ENCODE results near the gene DIP2C.
A peak's percentile ranks its signal among the peaks of the same experiment; 100 is the strongest.

DIP2C gene

GRCh38 chr10:486666-487322 is 202.7 kb downstream of the DIP2C start:
- Histone ChIP-seq H3K4me3 (ENCODE audit: low read length, poor library complexity, severe bottlenecking) (no peak overlapping the region), H3K9me2 (replicated peaks; ENCODE audit: low read depth, low read length) (no peaks in the 10 kb centered on the region), H3F3A (ENCODE audit: low read depth) (no peaks in the 10 kb centered on the region), H3K9me3 (ENCODE audit: insufficient read depth, low read depth, low read length) (no peaks in the 10 kb centered on the region), H3K4me2 (ENCODE audit: low read depth, low read length, poor library complexity, severe bottlenecking) (no peak overlapping the region), H4K20me1 (ENCODE audit: insufficient read depth, low read length, poor library complexity, severe bottlenecking) (no peaks in the 10 kb centered on the region), H3K79me2 (ENCODE audit: insufficient read depth, low read length) (no peaks in the 10 kb centered on the region), H3K9ac (ENCODE audit: low read depth, low read length, poor library complexity, severe bottlenecking) (no peak overlapping the region), H2AFZ (ENCODE audit: low read length) (no peak overlapping the region), H3K4me1 (ENCODE audit: insufficient read depth, low read length, poor library complexity, severe bottlenecking) (no peaks in the 10 kb centered on the region), H3K27me3 (ENCODE audit: insufficient read depth, low read length, poor library complexity, severe bottlenecking) (no peaks in the 10 kb centered on the region), H3K36me3 (ENCODE audit: insufficient read depth, low read length) (no peaks in the 10 kb centered on the region)
- TF ChIP-seq CTCF (conservative IDR thresholded peaks at IDR 0.05; ENCODE audit: low read length), result no peak
- no peak for TF ChIP-seq EZH2phosphoT487 (IDR thresholded peaks at IDR 0.05; ENCODE audit: borderline replicate concordance)

- Histone ChIP-seq H3F3A (ENCODE audit: low read depth) (no peaks in the 10 kb centered on the region), H3K27me3 (ENCODE audit: insufficient read depth, low read length, poor library complexity, severe bottlenecking) (no peaks in the 10 kb centered on the region), H3K4me2 (ENCODE audit: low read depth, low read length, poor library complexity, severe bottlenecking) (no peak overlapping the region), H3K79me2 (ENCODE audit: insufficient read depth, low read length) (no peaks in the 10 kb centered on the region), H4K20me1 (ENCODE audit: insufficient read depth, low read length, poor library complexity, severe bottlenecking) (no peaks in the 10 kb centered on the region), H3K9me2 (replicated peaks; ENCODE audit: low read depth, low read length) (no peaks in the 10 kb centered on the region), H3K36me3 (ENCODE audit: insufficient read depth, low read length) (no peaks in the 10 kb centered on the region), H2AFZ (ENCODE audit: low read length) (no peak overlapping the region), H3K9me3 (ENCODE audit: insufficient read depth, low read depth, low read length) (no peaks in the 10 kb centered on the region), H3K9ac (ENCODE audit: low read depth, low read length, poor library complexity, severe bottlenecking) (no peak overlapping the region), H3K4me1 (ENCODE audit: insufficient read depth, low read length, poor library complexity, severe bottlenecking) (no peaks in the 10 kb centered on the region), H3K4me3 (ENCODE audit: low read length, poor library complexity, severe bottlenecking) (no peak overlapping the region)
- TF ChIP-seq EZH2phosphoT487 (IDR thresholded peaks at IDR 0.05; ENCODE audit: borderline replicate concordance) (no peak), CTCF (conservative IDR thresholded peaks at IDR 0.05; ENCODE audit: low read length) (no peak)
Observed at GRCh38 chr10:486206-486605, 203.3 kb downstream of the DIP2C start.

GRCh38 chr10:485776-486175 is 203.7 kb downstream of the DIP2C start:
- no peak for TF ChIP-seq CTCF (conservative IDR thresholded peaks at IDR 0.05; ENCODE audit: low read length)
- no peak for TF ChIP-seq EZH2phosphoT487 (IDR thresholded peaks at IDR 0.05; ENCODE audit: borderline replicate concordance)
- no peaks in the 10 kb centered on the region for H3K4me1 ChIP-seq (ENCODE audit: insufficient read depth, low read length, poor library complexity, severe bottlenecking)
- H3K9me3 ChIP-seq (ENCODE audit: insufficient read depth, low read depth, low read length), result no peaks in the 10 kb centered on the region
- H3K36me3 ChIP-seq (ENCODE audit: insufficient read depth, low read length), result no peaks in the 10 kb centered on the region
- no peaks in the 10 kb centered on the region for H3F3A ChIP-seq (ENCODE audit: low read depth)
- H4K20me1 ChIP-seq (ENCODE audit: insufficient read depth, low read length, poor library complexity, severe bottlenecking), result no peaks in the 10 kb centered on the region
- H3K79me2 ChIP-seq (ENCODE audit: insufficient read depth, low read length), result no peaks in the 10 kb centered on the region
- peak overlapping the region; percentile 75 for H3K4me3 ChIP-seq (ENCODE audit: low read length, poor library complexity, severe bottlenecking)
- no peaks in the 10 kb centered on the region for H3K27me3 ChIP-seq (ENCODE audit: insufficient read depth, low read length, poor library complexity, severe bottlenecking)
- H3K9ac ChIP-seq (ENCODE audit: low read depth, low read length, poor library complexity, severe bottlenecking), result no peak overlapping the region
- H3K4me2 ChIP-seq (ENCODE audit: low read depth, low read length, poor library complexity, severe bottlenecking), result peak overlapping the region; percentile 68
- no peaks in the 10 kb centered on the region for H3K9me2 ChIP-seq (replicated peaks; ENCODE audit: low read depth, low read length)
- 0 out of 2 replicates have a peak overlapping the region, but pooled peaks have one; percentile 81 for H2AFZ ChIP-seq (ENCODE audit: low read length)

Data from Loucy (cell line).